ENCODE results near the gene SELENOI. TPM values are rescaled to one million over a fixed set of nuclear protein-coding genes. Genes with fewer than 3 reads are reported as not detected.

The SELENOI gene
- total and polyA plus RNA-seq, 12 donors = 1.9 to 45.4 (median 18.7) TPM

DNA sequence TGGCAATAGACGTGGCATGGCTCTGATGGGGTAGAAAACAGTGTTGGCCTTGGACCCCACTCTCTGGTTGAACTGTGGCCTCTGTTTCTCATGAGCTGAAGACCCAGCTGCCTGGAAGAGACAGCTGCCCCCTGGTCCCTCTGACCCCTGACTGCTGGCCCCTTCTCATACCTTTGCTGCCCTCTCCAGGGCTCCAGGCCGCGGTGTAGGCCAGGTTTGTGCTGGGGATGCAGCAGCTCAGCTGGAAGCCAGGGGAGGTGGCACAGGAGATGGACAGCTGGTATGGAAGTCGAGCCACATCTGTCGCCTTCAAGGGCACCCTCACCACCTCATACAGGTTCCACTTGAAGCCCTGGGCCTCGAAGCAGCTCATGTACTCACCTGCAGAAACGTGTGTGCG is 31.7 kb upstream of the SELENOI start:
- DNase-seq = no peak
- WGBS, 4 donors = 79 to 92% (median 86%) methylated on average over 1 to 8 of the region's 8 CpGs
- Histone ChIP-seq H3K27ac (no peak overlapping the region), H3K9me3 (replicated peaks in 1 of 3) (no peaks in the 10 kb centered on the region), H3K36me3 (replicated peaks in 1 of 2) (no peaks in the 10 kb centered on the region), H3K27me3 (no peaks in the 10 kb centered on the region), H3K4me3 (no peak overlapping the region), H3K4me1 (replicated peaks in 1 of 2) (peaks cover 3% of the 10 kb centered on the region in 2 donors)
- intact Hi-C loops (cut with DNase I) = no loop called here
- TF ChIP-seq CTCF (IDR thresholded peaks at IDR 0.05) = no peak
- TF ChIP-seq POLR2A (IDR thresholded peaks at IDR 0.05) = no peak

GRCh38 chr2:26316041-26316440 is 29.9 kb upstream of the SELENOI start:
- Histone ChIP-seq H3K36me3 (replicated peaks in 1 of 2) (no peaks in the 10 kb centered on the region), H3K4me3 (no peak overlapping the region), H3K4me1 (replicated peaks in 1 of 2) (peaks cover 3% of the 10 kb centered on the region in 2 donors), H3K9me3 (replicated peaks in 1 of 3) (no peaks in the 10 kb centered on the region), H3K27ac (no peak overlapping the region), H3K27me3 (no peaks in the 10 kb centered on the region)
- intact Hi-C loops (cut with DNase I) = no loop called here
- no peak for TF ChIP-seq POLR2A (IDR thresholded peaks at IDR 0.05)
- TF ChIP-seq CTCF (IDR thresholded peaks at IDR 0.05) = no peak
- WGBS, 4 donors = 40 to 65% (median 63%) methylated on average over 2 of the region's 2 CpGs
- DNase-seq = no peak

GRCh38 chr2:26316845-26317244 is 29.1 kb upstream of the SELENOI start:
- Histone ChIP-seq H3K4me1 (replicated peaks in 1 of 2) (peaks cover 3% of the 10 kb centered on the region in 2 donors), H3K36me3 (replicated peaks in 1 of 2) (no peaks in the 10 kb centered on the region), H3K9me3 (replicated peaks in 1 of 3) (no peaks in the 10 kb centered on the region), H3K27ac (no peak overlapping the region), H3K4me3 (no peak overlapping the region), H3K27me3 (no peaks in the 10 kb centered on the region)
- no peak for TF ChIP-seq POLR2A (IDR thresholded peaks at IDR 0.05)
- no peak for TF ChIP-seq CTCF (IDR thresholded peaks at IDR 0.05)
- 79 to 93% (median 91%) methylated on average over 6 of the region's 6 CpGs for WGBS, 4 donors
- intact Hi-C loops (cut with DNase I) = no loop called here
- no peak for DNase-seq

DNA sequence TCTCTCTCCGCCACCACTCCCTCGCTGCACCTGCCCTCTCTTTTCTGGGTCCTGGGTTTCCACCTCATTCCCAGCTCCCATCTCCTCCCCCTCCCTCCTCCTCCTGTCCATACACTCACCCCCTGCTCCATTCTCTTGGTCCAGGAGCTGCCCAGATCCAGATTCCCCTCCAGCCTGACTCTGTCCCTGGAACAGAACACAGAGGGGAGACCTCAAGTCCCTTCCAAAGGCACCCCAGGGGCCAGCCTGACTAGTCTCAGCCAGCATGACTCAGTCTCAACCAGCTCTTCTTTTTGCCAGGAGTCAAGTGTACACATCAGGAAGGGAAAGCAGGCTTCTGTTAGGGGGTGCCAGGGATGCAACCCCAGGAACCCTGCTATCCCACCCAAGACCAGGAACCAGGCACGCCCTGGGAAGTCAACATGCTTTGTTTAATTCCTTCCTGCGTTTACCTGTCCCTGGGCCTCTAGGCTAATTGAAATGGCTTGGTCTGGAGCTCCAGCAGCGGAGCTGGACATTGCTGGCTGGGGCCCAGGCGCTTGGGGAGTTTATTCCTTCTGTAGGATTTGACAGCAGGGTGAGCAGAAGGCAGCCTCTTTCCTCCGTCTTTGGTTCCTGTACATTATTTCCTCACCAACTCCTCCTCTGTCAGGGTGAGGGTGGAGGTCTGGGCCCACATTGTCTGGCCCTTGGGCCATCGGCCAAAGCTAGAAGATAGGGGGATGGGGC is 28.4 kb upstream of the SELENOI start:
- Histone ChIP-seq H3K27ac (no peak overlapping the region), H3K9me3 (replicated peaks in 1 of 3) (no peaks in the 10 kb centered on the region), H3K4me3 (no peak overlapping the region), H3K36me3 (replicated peaks in 1 of 2) (no peaks in the 10 kb centered on the region), H3K27me3 (no peaks in the 10 kb centered on the region), H3K4me1 (replicated peaks in 1 of 2) (peaks cover 3% of the 10 kb centered on the region in 2 donors)
- TF ChIP-seq POLR2A (IDR thresholded peaks at IDR 0.05) = no peak
- TF ChIP-seq CTCF (IDR thresholded peaks at IDR 0.05) = no peak
- intact Hi-C loops (cut with DNase I) = no loop called here
- DNase-seq = no peak
- WGBS, 4 donors = 87 to 96% (median 93%) methylated on average over 8 of the region's 8 CpGs
